DOHH2 (cell line): ENCODE measurements around the gene CES3.

Experiments used
- CTCF ChIP-seq: fragments of 200-600 bp; sonication (generic); IDR thresholded peaks from one replicate; pipeline ENCODE4 v1.5.1; 2014; ENCODE audit warnings: antibody characterized with exemption, mild to moderate bottlenecking, low read depth, low read length; ENCODE audit not compliant: poor library complexity, severe bottlenecking
- EZH2phosphoT487 ChIP-seq: fragments of 200-600 bp; sonication (generic); IDR thresholded peaks from 2 replicates; pipeline ENCODE4 v1.6.1; 2017; ENCODE audit warnings: borderline replicate concordance, mild to moderate bottlenecking, antibody characterized with exemption, low read length, moderate library complexity, mixed read lengths

GRCh38 chr16:67019171-67019570 is 58.1 kb downstream of the CES3 start:
- TF ChIP-seq CTCF: no peak
- TF ChIP-seq EZH2phosphoT487: no peak
